ENCODE measurements around the gene DNM1L. TPM values are rescaled to one million over a fixed set of nuclear protein-coding genes. Genes with fewer than 3 reads are reported as not detected.

The DNM1L gene
- total and polyA plus RNA-seq, 9 of the 15 experiments (the other 6 are each of a cell fraction or from before 2014, with no cell fraction given) = 24.1 to 82.8 (median 61.5) TPM

GRCh38 chr12:32679091-32679919 is at the start of gene DNM1L (continued):
- TF ChIP-seq, protein P1, sequence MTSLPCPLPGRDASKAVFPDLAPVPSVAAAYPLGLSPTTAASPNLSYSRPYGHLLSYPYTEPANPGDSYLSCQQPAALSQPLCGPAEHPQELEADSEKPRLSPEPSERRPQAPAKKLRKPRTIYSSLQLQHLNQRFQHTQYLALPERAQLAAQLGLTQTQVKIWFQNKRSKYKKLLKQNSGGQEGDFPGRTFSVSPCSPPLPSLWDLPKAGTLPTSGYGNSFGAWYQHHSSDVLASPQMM (CRISPR knock-in tag; IDR thresholded peaks at IDR 0.05) = no peak
- TF ChIP-seq GATA2 (CRISPR knock-in tag; IDR thresholded peaks at IDR 0.05) (no peak), ATF4 (CRISPR knock-in tag; IDR thresholded peaks at IDR 0.05) (no peak), ZBTB9 (CRISPR knock-in tag; IDR thresholded peaks at IDR 0.05) (no peak), ATF7 (IDR thresholded peaks at IDR 0.05) (peak; percentile 56; the same call in 1 of the 2 replicates), ESRRA (IDR thresholded peaks at IDR 0.05; ENCODE audit: borderline replicate concordance, low read depth) (peak; percentile 69; the same call in 1 of the 2 replicates), NR2C1 (IDR thresholded peaks at IDR 0.05) (no peak), NR2C1 (tag; IDR thresholded peaks at IDR 0.05) (peak; percentile 61; the same call in 1 of the 2 replicates)
- TF ChIP-seq, protein P2, sequence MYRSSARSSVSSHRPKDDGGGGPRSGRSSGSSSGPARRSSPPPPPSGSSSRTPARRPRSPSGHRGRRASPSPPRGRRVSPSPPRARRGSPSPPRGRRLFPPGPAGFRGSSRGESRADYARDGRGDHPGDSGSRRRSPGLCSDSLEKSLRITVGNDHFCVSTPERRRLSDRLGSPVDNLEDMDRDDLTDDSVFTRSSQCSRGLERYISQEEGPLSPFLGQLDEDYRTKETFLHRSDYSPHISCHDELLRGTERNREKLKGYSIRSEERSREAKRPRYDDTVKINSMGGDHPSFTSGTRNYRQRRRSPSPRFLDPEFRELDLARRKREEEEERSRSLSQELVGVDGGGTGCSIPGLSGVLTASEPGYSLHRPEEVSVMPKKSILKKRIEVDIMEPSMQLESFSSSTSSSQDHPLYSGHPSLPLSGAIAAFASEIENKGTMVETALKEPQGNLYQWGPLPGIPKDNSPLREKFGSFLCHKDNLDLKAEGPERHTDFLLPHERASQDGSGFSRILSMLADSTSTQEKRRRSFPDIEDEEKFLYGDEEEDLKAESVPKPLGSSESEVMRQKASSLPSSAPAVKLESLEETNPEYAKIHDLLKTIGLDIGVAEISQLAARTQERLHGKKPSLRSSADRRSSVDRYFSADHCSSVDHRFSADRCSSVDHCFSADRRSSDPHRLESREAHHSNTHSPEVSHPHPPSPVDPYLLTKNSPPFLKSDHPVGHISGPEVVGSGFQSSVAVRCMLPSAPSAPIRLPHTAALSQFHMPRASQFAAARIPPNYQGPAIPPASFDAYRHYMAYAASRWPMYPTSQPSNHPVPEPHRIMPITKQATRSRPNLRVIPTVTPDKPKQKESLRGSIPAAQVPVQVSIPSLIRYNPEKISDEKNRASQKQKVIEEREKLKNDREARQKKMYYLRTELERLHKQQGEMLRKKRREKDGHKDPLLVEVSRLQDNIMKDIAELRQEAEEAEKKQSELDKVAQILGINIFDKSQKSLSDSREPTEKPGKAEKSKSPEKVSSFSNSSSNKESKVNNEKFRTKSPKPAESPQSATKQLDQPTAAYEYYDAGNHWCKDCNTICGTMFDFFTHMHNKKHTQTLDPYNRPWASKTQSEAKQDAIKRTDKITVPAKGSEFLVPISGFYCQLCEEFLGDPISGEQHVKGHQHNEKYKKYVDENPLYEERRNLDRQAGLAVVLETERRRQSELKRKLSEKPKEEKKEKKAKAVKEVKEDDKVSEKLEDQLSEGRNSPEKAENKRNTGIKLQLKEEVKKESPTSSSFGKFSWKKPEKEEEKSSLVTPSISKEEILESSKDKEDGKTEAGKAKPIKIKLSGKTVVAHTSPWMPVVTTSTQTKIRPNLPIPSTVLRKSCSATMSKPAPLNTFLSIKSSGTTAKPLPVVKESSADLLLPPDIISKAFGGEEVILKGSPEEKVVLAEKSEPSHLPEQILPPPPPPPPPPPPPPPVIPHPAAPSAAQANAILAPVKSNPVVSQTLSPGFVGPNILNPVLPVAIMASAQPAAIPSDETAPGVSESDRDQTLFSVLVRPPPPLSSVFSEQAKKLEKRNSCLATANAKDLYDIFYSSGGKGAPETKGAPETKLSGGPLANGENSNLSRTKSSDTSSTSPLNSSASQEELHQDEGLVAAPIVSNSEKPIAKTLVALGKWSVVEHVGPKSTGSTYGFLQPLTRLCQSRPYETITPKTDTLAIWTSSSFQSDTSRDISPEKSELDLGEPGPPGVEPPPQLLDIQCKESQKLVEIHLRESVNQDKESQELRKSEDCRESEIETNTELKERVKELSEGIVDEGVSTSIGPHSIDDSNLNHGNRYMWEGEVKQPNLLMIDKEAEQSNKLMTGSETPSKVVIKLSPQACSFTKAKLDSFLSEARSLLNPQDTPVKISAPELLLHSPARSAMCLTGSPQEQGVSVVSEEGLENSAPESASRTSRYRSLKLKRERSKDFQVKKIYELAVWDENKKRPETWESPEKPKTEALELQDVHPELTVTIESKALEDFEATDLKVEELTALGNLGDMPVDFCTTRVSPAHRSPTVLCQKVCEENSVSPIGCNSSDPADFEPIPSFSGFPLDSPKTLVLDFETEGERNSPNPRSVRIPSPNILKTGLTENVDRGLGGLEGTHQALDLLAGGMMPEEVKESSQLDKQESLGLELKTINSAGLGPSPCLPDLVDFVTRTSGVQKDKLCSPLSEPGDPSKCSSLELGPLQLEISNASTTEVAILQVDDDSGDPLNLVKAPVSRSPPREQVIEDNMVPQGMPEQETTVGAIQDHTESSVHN (IDR thresholded peaks at IDR 0.05; ENCODE audit: borderline replicate concordance in 1 of 2, low read depth in 1 of 2) = no peak
